ENCODE results near the gene CNPY2. TPM values are rescaled to one million over a fixed set of nuclear protein-coding genes. Genes with fewer than 3 reads are reported as not detected.
"Not testable (repeated sequence)": the region's sequence is repeated elsewhere in the genome, so short reads cannot be mapped to it uniquely, and the experiment has no call there.

CNPY2 gene
- total and polyA plus RNA-seq, 2 donors (not counting 3 experiments of a cell fraction or from before 2014, with no cell fraction given) = 183 to 256 TPM

- no TSS peak for BruUV-seq (replicated peaks)
- Histone ChIP-seq H3K4me2 (ENCODE audit: insufficient read depth, low read length) (no peak overlapping the region), H3K9me3 (replicated peaks; ENCODE audit: control insufficient read depth, insufficient read depth, low read length) (no peaks in the 10 kb centered on the region), H3K4me3 (replicated peaks in 1 of 3; ENCODE audit: insufficient read depth in 1 of 3, low read depth in 1 of 3, low read length in 3 of 3) (no peak overlapping the region), H3K27me3 (ENCODE audit: control insufficient read depth in 2 of 2, insufficient read depth in 2 of 2, low read length in 2 of 2) (no peaks in the 10 kb centered on the region), H2AFZ (ENCODE audit: low read depth, low read length) (no peak overlapping the region), H3K9me1 (replicated peaks; ENCODE audit: control insufficient read depth, extremely low read depth, insufficient read depth, low read length) (no peaks in the 10 kb centered on the region), H3K4me1 (ENCODE audit: control insufficient read depth, extremely low read depth, insufficient read depth, low read length) (no peaks in the 10 kb centered on the region), H4K20me1 (replicated peaks; ENCODE audit: control insufficient read depth, extremely low read depth, insufficient read depth, low read length) (no peaks in the 10 kb centered on the region), H3K79me2 (ENCODE audit: control insufficient read depth, insufficient read depth, low read length) (no peaks in the 10 kb centered on the region), H3K27ac (ENCODE audit: insufficient read depth, low read depth, low read length) (no peak overlapping the region), H3K9ac (replicated peaks; ENCODE audit: extremely low read depth, insufficient read depth, low read length) (no peak overlapping the region), H3K36me3 (ENCODE audit: control insufficient read depth in 2 of 2, extremely low read depth in 1 of 2, insufficient read depth in 2 of 2, low read length in 2 of 2) (peaks cover 25 to 39% of the 10 kb centered on the region in 2 experiments)
- dilution Hi-C loops (cut with MboI; ENCODE audit: extremely low pct_ligation_motif_present, low sequenced_read_pairs) (no loop called here), intact Hi-C loops (cut with micrococcal nuclease) (no loop called here)
- DNase-seq (ENCODE audit: low read depth, low spot score) = no peak
- POLR2A ChIA-PET = no interaction called here
- CTCF ChIA-PET = no interaction called here
- TF ChIP-seq GATA2 (IDR thresholded peaks at IDR 0.05; ENCODE audit: insufficient read depth, insufficient read length, low read depth, low read length) (no peak), JUN (IDR thresholded peaks at IDR 0.05; ENCODE audit: borderline replicate concordance, insufficient read depth, insufficient read length, low read depth) (no peak), MYC (IDR thresholded peaks at IDR 0.05; ENCODE audit: low read depth, low read length) (no peak), EZH2 (IDR thresholded peaks at IDR 0.05; ENCODE audit: borderline replicate concordance, low read depth, low read length, severe bottlenecking) (no peak), FOS (IDR thresholded peaks at IDR 0.05; ENCODE audit: borderline replicate concordance, insufficient read depth, low read length) (no peak)
- FAIRE-seq = no peak
These were observed 41.5 kb downstream of the CNPY2 start for GRCh38 chr12:56274299-56274698.

GRCh38 chr12:56272468-56272867, 43.3 kb downstream of the CNPY2 start:
- H3K9ac ChIP-seq (replicated peaks; ENCODE audit: extremely low read depth, insufficient read depth, low read length); FAIRE-seq; H3K4me3 ChIP-seq (replicated peaks in 1 of 3; ENCODE audit: insufficient read depth in 1 of 3, low read depth in 1 of 3, low read length in 3 of 3); dilution Hi-C loops (cut with MboI; ENCODE audit: extremely low pct_ligation_motif_present, low sequenced_read_pairs); H3K27me3 ChIP-seq (ENCODE audit: control insufficient read depth in 2 of 2, insufficient read depth in 2 of 2, low read length in 2 of 2); BruUV-seq (replicated peaks); H3K27ac ChIP-seq (ENCODE audit: insufficient read depth, low read depth, low read length); H2AFZ ChIP-seq (ENCODE audit: low read depth, low read length); H3K4me2 ChIP-seq (ENCODE audit: insufficient read depth, low read length); H4K20me1 ChIP-seq (replicated peaks; ENCODE audit: control insufficient read depth, extremely low read depth, insufficient read depth, low read length); intact Hi-C loops (cut with micrococcal nuclease); H3K79me2 ChIP-seq (ENCODE audit: control insufficient read depth, insufficient read depth, low read length); H3K9me1 ChIP-seq (replicated peaks; ENCODE audit: control insufficient read depth, extremely low read depth, insufficient read depth, low read length); H3K9me3 ChIP-seq (replicated peaks; ENCODE audit: control insufficient read depth, insufficient read depth, low read length); POLR2A ChIA-PET; DNase-seq (ENCODE audit: low read depth, low spot score); H3K4me1 ChIP-seq (ENCODE audit: control insufficient read depth, extremely low read depth, insufficient read depth, low read length): not testable (repeated sequence)
- CTCF ChIA-PET = interaction anchor here (2.9 kb wide), 1 partner anchor 14 kb away, joined by 11 read pairs; the partner anchor contains the start of gene ANKRD52
- H3K36me3 ChIP-seq (ENCODE audit: control insufficient read depth in 2 of 2, extremely low read depth in 1 of 2, insufficient read depth in 2 of 2, low read length in 2 of 2) = peaks cover 21 to 32% of the 10 kb centered on the region in 2 experiments
